ENCODE data around the gene CACNA1G.
A peak's percentile ranks its signal among the peaks of the same experiment; 100 is the strongest.

DNA sequence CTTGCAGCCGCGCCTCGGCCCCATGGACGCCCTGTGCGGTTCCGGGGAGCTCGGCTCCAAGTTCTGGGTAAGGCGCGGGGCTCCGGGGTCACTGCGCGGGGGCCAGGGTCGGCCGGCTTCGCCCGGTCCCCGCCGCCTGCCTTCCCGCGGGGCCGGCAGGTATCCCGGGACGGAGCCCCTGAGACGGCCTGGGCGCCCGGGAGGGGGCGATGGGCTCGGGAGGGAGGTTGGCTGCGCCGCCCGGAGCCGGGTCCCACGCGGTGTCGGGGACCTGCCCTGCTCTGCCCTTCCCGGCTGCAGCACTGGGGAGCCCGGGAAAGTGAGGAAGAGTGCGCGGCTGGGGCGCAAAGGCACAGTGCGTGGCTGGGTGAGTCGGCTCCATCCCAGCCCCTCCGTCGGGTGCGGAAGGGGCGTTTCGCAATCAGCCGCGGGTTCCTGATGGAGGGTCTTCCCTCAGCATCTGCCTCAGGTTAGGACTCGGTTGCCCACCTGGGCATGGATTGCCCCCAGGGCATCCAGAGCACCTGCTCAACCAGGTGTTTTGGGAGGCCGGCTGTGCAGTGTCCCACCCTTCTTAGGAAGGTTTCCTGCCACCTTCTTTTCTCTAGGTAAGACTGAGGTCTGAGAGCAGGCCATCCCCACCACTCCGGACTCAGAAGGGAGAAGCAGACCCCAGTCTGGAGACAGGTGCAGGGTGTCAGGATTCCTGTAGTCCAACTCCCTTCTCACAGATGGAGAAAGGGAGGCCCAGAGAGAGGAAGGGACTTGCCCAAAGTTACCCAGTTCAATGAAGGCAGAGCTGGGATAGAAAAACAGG lies 74.6 kb downstream of the CACNA1G start:
- TF ChIP-seq EZH2phosphoT487 (IDR thresholded peaks at IDR 0.05; ENCODE audit: borderline replicate concordance, low read length): peak; percentile 73; the same call in 1 of the 2 replicates
- TF ChIP-seq, protein P1, sequence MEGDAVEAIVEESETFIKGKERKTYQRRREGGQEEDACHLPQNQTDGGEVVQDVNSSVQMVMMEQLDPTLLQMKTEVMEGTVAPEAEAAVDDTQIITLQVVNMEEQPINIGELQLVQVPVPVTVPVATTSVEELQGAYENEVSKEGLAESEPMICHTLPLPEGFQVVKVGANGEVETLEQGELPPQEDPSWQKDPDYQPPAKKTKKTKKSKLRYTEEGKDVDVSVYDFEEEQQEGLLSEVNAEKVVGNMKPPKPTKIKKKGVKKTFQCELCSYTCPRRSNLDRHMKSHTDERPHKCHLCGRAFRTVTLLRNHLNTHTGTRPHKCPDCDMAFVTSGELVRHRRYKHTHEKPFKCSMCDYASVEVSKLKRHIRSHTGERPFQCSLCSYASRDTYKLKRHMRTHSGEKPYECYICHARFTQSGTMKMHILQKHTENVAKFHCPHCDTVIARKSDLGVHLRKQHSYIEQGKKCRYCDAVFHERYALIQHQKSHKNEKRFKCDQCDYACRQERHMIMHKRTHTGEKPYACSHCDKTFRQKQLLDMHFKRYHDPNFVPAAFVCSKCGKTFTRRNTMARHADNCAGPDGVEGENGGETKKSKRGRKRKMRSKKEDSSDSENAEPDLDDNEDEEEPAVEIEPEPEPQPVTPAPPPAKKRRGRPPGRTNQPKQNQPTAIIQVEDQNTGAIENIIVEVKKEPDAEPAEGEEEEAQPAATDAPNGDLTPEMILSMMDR (IDR thresholded peaks at IDR 0.05; ENCODE audit: low read depth, low read length, poor library complexity, severe bottlenecking): no peak
